Measurements from ENCODE around the gene SLC22A2. TPM values are rescaled to one million over a fixed set of nuclear protein-coding genes. Genes with fewer than 3 reads are reported as not detected.

Gene SLC22A2
- total and polyA plus RNA-seq, 2 experiments from 2014 or later, result 0.43 to 0.57 TPM

- Histone ChIP-seq H3K4me1 (ENCODE audit: insufficient read depth) (peaks cover 57% of the 10 kb centered on the region), H4K20me1 (ENCODE audit: insufficient read depth, poor library complexity, severe bottlenecking) (no peaks in the 10 kb centered on the region), H2AFZ (no peak overlapping the region), H3K9me3 (ENCODE audit: low read depth) (no peaks in the 10 kb centered on the region), H3K36me3 (replicated peaks; ENCODE audit: insufficient read depth, low read depth) (no peaks in the 10 kb centered on the region), H3K4me2 (no peak overlapping the region), H3K27ac (peak overlapping the region; percentile 92), H3K79me2 (no peaks in the 10 kb centered on the region), H3K9me2 (replicated peaks; ENCODE audit: insufficient read depth) (no peaks in the 10 kb centered on the region), H3K27me3 (no peaks in the 10 kb centered on the region), H3K4me3 (no peak overlapping the region)
- TF ChIP-seq EZH2 (IDR thresholded peaks at IDR 0.05; ENCODE audit: borderline replicate concordance), result no peak
- TF ChIP-seq CTCF (IDR thresholded peaks at IDR 0.05; ENCODE audit: poor library complexity), result no peak
- TF ChIP-seq EZH2phosphoT487 (IDR thresholded peaks at IDR 0.05; ENCODE audit: low read depth, severe bottlenecking, unreplicated experiment), result no peak
- 51% methylated on average over 7 of the region's 7 CpGs for WGBS (ENCODE audit: low lambda C conversion rate, missing lambda C conversion rate)
- peak; percentile 48 for DNase-seq (ENCODE audit: low spot score)
Measured at GRCh38 chr6:160263196-160263939, 4.7 kb upstream of the SLC22A2 start.

GRCh38 chr6:160261991-160262680, 3.5 kb upstream of the SLC22A2 start:
- Histone ChIP-seq H3K4me1 (ENCODE audit: insufficient read depth) (peaks cover 57% of the 10 kb centered on the region), H4K20me1 (ENCODE audit: insufficient read depth, poor library complexity, severe bottlenecking) (no peaks in the 10 kb centered on the region), H3K79me2 (no peaks in the 10 kb centered on the region), H2AFZ (no peak overlapping the region), H3K36me3 (replicated peaks; ENCODE audit: insufficient read depth, low read depth) (no peaks in the 10 kb centered on the region), H3K27me3 (no peaks in the 10 kb centered on the region), H3K4me3 (no peak overlapping the region), H3K4me2 (no peak overlapping the region), H3K9me2 (replicated peaks; ENCODE audit: insufficient read depth) (no peaks in the 10 kb centered on the region), H3K9me3 (ENCODE audit: low read depth) (no peaks in the 10 kb centered on the region), H3K27ac (peak overlapping the region; percentile 92)
- TF ChIP-seq EZH2phosphoT487 (IDR thresholded peaks at IDR 0.05; ENCODE audit: low read depth, severe bottlenecking, unreplicated experiment), result no peak
- TF ChIP-seq EZH2 (IDR thresholded peaks at IDR 0.05; ENCODE audit: borderline replicate concordance), result no peak
- TF ChIP-seq CTCF (IDR thresholded peaks at IDR 0.05; ENCODE audit: poor library complexity), result peak; percentile 26
- 64% methylated on average over 7 of the region's 7 CpGs for WGBS (ENCODE audit: low lambda C conversion rate, missing lambda C conversion rate)
- peak; percentile 67 for DNase-seq (ENCODE audit: low spot score)

GRCh38 chr6:160260803-160261450, 2.3 kb upstream of the SLC22A2 start:
- Histone ChIP-seq H3K79me2 (no peaks in the 10 kb centered on the region), H3K27me3 (no peaks in the 10 kb centered on the region), H3K9me2 (replicated peaks; ENCODE audit: insufficient read depth) (no peaks in the 10 kb centered on the region), H4K20me1 (ENCODE audit: insufficient read depth, poor library complexity, severe bottlenecking) (no peaks in the 10 kb centered on the region), H3K4me3 (no peak overlapping the region), H2AFZ (no peak overlapping the region), H3K27ac (peak overlapping the region; percentile 92), H3K4me2 (no peak overlapping the region), H3K4me1 (ENCODE audit: insufficient read depth) (peaks cover 58% of the 10 kb centered on the region), H3K36me3 (replicated peaks; ENCODE audit: insufficient read depth, low read depth) (no peaks in the 10 kb centered on the region), H3K9me3 (ENCODE audit: low read depth) (no peaks in the 10 kb centered on the region)
- peak; percentile 55 for DNase-seq (ENCODE audit: low spot score)
- WGBS (ENCODE audit: low lambda C conversion rate, missing lambda C conversion rate), result 49% methylated on average over 6 of the region's 6 CpGs
- TF ChIP-seq EZH2phosphoT487 (IDR thresholded peaks at IDR 0.05; ENCODE audit: low read depth, severe bottlenecking, unreplicated experiment) (no peak), EZH2 (IDR thresholded peaks at IDR 0.05; ENCODE audit: borderline replicate concordance) (no peak), CTCF (IDR thresholded peaks at IDR 0.05; ENCODE audit: poor library complexity) (no peak)

All from hepatocyte (in vitro differentiated cells).